ENCODE data around the gene RBM20. TPM values are rescaled to one million over a fixed set of nuclear protein-coding genes. Genes with fewer than 3 reads are reported as not detected.

Gene RBM20
- total RNA-seq, 1 experiment from 2014 or later, result 0.17 TPM

DNA sequence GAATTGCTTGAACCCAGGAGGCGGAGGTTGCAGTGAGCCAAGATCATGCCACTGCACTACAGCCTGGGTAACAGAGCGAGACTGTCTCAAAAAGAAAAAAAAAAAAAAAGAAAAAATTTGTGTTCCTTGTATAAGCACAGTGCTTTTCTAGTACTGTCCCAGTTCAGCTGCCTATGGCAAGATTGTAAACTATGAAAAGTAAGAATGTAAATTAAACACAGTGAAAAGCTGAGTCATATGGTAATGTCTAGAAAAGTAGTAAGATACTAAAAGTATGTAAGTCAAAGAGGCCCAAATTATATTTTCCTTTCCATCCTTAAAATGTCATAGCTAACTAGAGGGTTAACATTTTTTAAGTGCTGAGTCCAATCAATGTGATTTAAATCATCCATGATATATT, 42.8 kb downstream of the RBM20 start:
- H2AFZ ChIP-seq (ENCODE audit: low read length), result no peak overlapping the region
- no peak overlapping the region for H3K27ac Mint-ChIP-seq
- H2BK20ac ChIP-seq (ENCODE audit: low read depth, low read length, poor library complexity, severe bottlenecking), result no peak overlapping the region
- H3K23ac ChIP-seq (ENCODE audit: insufficient read length, low read depth, low read length), result no peak overlapping the region
- H4K8ac ChIP-seq (replicated peaks; ENCODE audit: insufficient read length, low read depth, low read length), result no peak overlapping the region
- H4K91ac ChIP-seq (ENCODE audit: insufficient read length, low read depth, low read length), result no peak overlapping the region
- no peak overlapping the region for H2BK120ac ChIP-seq (ENCODE audit: low read depth, low read length, poor library complexity, severe bottlenecking)
- H3K36me3 Mint-ChIP-seq (ENCODE audit: insufficient read depth in 1 of 3, low read depth in 3 of 3), result peaks cover 0 to 12% (median 4%) of the 10 kb centered on the region in 3 experiments; a peak in 4 of 7 replicates
- no peak overlapping the region for H3K56ac ChIP-seq (ENCODE audit: insufficient read length, low read depth, low read length)
- H3K23me2 ChIP-seq (ENCODE audit: insufficient read length, low read depth, low read length, poor library complexity, severe bottlenecking), result no peaks in the 10 kb centered on the region
- TF ChIP-seq, protein P1, sequence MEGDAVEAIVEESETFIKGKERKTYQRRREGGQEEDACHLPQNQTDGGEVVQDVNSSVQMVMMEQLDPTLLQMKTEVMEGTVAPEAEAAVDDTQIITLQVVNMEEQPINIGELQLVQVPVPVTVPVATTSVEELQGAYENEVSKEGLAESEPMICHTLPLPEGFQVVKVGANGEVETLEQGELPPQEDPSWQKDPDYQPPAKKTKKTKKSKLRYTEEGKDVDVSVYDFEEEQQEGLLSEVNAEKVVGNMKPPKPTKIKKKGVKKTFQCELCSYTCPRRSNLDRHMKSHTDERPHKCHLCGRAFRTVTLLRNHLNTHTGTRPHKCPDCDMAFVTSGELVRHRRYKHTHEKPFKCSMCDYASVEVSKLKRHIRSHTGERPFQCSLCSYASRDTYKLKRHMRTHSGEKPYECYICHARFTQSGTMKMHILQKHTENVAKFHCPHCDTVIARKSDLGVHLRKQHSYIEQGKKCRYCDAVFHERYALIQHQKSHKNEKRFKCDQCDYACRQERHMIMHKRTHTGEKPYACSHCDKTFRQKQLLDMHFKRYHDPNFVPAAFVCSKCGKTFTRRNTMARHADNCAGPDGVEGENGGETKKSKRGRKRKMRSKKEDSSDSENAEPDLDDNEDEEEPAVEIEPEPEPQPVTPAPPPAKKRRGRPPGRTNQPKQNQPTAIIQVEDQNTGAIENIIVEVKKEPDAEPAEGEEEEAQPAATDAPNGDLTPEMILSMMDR (conservative IDR thresholded peaks at IDR 0.05), result no peak
- H2BK5ac ChIP-seq (ENCODE audit: insufficient read length, low read length), result no peak overlapping the region
- H3K4me1 ChIP-seq (ENCODE audit: insufficient read depth, low read length), result 0 out of 2 replicates have a peak, but pooled peaks cover 2% of the 10 kb centered on the region
- H2BK15ac ChIP-seq (ENCODE audit: low read depth, low read length), result no peak overlapping the region
- H3K18ac ChIP-seq (ENCODE audit: insufficient read length, low read depth, low read length), result no peak overlapping the region
- no peaks in the 10 kb centered on the region for H3K79me1 ChIP-seq (ENCODE audit: insufficient read depth, low read depth, low read length, poor library complexity, severe bottlenecking)
- no peak overlapping the region for H3T11ph ChIP-seq (ENCODE audit: low read length)
- no peak overlapping the region for H4K5ac ChIP-seq (ENCODE audit: insufficient read length, low read depth, low read length)
- H3K14ac ChIP-seq (ENCODE audit: insufficient read depth, low read length), result no peak overlapping the region
- no peaks in the 10 kb centered on the region for H3K9me3 ChIP-seq (ENCODE audit: control insufficient read depth, low read depth, low read length)
- no peak overlapping the region for H3K4ac ChIP-seq (ENCODE audit: low read depth, low read length)
- peaks cover 22 to 29% of the 10 kb centered on the region in 2 experiments for H3K4me1 Mint-ChIP-seq
- no peaks in the 10 kb centered on the region for H3K27me3 ChIP-seq (ENCODE audit: insufficient read depth, low read length)
- no CpG with 5 or more reads among the region's 2 CpGs for WGBS (ENCODE audit: extremely low coverage, insufficient read length, low lambda C conversion rate)
- H3K4me3 Mint-ChIP-seq, result no peak overlapping the region
- H3K9ac ChIP-seq (ENCODE audit: extremely low read depth, insufficient read length, low read length), result no peak overlapping the region
- peaks cover 5 to 11% of the 10 kb centered on the region in 2 experiments; a peak in 3 of 5 replicates for H3K9me3 Mint-ChIP-seq
- no peaks in the 10 kb centered on the region for H4K20me1 ChIP-seq (ENCODE audit: control insufficient read depth, insufficient read depth, insufficient read length)
- no peak for DNase-seq
- H3K4me2 ChIP-seq (ENCODE audit: insufficient read depth, insufficient read length, low read length), result no peak overlapping the region
- no peak overlapping the region for H2BK12ac ChIP-seq (ENCODE audit: insufficient read length, low read depth, low read length)
- no peaks in the 10 kb centered on the region for H3K79me2 ChIP-seq (ENCODE audit: insufficient read depth, low read length)
- no peak overlapping the region for H3K27ac ChIP-seq (ENCODE audit: insufficient read length, low read depth, low read length)
- peaks cover 2% of the 10 kb centered on the region for H3K27me3 Mint-ChIP-seq (ENCODE audit: low read depth)
- H2AK5ac ChIP-seq (ENCODE audit: insufficient read length, low read length), result no peak overlapping the region
